NCI-H1436 (cell line): ENCODE data around the gene RBBP4.

Source experiments
- DNase-seq: peaks from one replicate; lab custom pipeline; 2025; lab: John Stamatoyannopoulos, UW

The RBBP4 gene

DNA sequence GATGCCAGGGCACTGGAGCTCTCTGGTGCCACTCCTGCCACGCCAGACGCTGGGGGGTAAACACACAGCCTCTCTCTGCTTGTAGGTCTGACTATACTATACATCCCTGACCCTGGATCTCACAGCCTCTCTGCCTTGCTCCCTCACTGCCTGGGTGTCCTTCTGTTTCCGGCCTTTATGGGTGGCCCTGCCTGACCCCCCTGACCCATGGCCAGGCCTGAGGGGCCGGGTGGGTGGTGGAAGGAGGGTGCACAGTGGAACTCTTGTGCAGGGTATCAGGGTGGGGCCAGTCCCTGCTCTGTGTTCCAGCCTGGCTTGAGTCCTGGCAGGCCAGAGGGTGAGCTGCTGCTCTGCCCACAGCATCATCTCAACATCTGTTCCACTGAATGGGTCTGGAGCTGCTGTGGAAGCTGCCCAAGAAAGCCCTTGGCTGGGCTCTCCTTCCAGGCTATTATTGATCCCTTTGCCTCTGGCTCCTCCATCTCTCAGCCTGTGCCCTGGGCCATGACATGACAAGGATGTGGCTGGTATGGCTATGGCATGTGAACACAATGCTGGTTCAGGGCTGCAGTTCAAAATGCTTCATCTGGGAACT is 68.8 kb downstream of the RBBP4 start:
- no peak for DNase-seq

DNA sequence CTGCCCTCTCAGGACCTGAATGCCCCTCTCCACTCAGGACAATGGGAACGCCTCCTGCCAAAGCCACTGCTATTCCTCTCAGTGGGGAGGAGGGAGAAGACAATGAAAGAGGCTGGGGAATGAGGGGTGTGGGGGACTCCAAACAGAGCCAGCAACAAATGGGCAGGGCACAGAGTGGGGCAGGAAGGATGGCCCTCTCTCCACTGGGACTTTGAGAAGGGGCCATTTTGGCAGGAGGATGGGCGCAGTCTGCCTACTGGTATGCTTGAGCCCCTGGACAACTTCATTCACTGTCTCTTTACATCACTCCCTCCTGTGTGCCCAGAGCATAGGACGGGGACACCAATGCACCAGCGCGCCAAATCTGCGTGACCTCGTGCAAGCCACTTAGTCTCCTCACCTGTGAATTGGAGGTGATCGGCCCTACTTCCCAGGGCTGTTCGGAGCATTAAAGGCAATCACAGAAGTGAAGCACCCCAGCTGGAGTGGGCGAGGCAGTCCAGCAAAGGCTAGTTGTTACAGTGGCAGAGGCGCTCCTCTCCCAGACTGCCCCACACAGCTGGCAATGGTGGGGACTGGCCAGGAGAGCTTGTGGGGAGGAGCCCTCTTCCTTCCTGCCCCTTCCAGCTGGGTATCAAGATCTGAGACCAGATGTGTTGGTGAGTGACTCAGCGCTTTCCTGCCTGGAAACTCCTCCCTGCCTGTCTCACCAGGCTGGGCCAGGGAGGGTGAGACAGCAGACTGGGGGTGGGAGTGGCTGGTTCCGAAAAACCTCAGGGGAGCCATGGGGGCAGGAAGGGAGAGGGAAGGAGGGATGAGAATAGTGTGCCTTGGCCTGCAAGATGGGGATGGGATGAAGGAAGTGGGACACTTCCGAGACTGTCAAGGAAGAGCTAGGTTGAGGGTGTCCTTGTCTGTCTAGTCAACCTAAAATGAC is 73.9 kb downstream of the RBBP4 start:
- DNase-seq = no peak

DNA sequence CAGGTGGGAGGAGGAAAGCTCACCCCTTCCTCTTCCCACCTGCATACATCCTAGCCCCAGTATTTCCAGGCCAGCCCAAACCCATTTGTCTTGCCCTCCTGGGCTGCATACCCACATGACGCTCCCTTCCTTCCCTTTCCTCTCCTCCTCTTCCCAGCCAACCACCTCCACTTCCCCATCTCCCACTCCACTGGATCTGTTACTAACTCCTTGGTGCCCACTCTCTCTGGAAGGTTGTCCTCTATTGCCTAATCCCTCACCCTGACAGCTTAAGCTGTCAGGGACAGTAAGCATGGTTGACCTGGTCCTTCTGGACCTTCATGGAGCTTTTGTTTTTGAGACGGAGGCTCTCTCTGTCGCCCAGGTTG is 74.6 kb downstream of the RBBP4 start:
- DNase-seq = no peak

DNA sequence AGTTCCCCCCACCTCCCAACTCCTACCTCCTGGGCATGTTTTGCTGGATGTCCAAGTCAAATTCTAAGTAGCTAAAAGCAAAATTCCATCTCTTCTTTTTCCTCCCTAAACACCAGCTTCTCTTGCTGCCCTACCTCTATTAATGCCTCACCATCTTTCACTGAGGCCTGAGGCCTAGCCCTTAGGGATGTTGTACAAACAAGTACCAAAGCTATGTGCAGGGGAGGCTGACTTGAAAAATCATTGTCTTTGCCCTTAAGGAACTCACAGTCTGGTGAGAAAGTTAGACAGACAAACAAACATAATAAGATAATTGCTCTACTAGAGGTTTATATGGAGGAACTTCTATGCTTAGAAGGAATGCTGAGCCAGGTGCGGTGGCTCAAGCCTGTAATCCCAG is 76.9 kb downstream of the RBBP4 start:
- no peak for DNase-seq

DNA sequence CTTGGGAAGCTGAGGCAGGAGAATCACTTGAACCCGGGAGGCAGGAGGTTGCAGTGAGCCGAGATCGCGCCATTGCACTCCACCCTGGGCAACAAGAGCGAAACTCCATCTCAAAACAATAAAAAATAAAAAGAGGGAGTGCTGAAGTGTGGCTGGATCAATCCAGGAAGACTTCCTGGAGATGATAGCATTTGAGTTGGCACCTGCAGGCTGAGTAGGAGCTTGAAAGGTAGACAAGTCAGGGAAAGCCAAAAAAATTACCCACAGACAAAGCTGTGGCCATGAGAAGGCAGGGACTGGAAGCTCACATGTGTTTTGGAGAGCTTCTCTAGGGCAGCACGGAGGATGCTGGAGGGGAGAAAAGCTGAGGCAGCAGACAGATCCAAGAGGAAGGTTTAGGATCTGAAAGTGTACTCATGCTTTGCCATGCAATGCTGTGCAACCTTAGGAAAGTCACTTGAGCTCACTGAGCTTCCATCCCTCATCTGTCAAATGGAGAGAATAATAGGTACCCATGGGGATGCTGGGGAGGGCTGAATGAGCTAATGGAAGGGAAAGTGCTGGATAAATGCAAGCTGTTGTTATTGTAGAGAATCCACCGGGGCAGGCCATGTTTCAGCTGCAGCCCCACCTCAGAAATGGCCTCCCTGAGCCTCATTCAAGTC is 77.5 kb downstream of the RBBP4 start:
- DNase-seq = no peak

DNA sequence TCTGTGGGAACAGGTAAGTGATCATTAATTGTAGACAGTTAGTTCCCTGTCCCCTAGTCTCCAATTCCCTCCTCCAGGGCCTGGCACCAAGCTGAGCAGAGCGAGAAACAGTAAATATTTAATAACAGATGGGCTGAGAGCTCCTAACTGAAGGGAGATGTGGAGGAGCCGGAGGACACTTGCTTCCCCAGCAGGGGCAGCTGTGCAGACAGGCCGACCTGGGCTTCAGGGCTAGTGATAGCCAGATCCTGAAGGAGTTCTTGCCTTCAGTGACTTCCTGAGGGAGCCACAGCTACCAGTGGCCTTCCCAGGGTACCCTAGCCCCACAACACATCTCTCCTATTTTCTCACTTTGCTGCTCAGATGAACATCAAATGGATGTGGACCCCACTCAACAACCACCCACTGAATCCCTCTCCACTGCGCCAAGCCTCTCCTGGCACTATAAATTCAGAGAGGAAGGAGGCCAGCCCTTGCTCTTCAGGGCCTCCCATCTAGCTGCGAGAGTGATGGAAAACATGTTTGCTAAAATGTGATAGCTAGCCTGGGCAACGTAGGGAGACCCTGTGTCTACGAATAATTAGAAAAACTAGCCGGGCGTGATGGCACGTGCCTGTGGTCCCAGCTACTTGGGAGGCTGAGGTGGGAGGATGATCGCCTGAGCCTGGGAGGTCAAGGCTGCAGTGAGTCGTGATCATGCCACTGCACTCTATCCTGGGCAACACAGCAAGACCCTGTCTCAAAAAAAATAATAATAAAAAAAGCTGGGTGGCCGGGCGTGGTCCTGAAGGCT is 78.4 kb downstream of the RBBP4 start:
- no peak for DNase-seq

DNA sequence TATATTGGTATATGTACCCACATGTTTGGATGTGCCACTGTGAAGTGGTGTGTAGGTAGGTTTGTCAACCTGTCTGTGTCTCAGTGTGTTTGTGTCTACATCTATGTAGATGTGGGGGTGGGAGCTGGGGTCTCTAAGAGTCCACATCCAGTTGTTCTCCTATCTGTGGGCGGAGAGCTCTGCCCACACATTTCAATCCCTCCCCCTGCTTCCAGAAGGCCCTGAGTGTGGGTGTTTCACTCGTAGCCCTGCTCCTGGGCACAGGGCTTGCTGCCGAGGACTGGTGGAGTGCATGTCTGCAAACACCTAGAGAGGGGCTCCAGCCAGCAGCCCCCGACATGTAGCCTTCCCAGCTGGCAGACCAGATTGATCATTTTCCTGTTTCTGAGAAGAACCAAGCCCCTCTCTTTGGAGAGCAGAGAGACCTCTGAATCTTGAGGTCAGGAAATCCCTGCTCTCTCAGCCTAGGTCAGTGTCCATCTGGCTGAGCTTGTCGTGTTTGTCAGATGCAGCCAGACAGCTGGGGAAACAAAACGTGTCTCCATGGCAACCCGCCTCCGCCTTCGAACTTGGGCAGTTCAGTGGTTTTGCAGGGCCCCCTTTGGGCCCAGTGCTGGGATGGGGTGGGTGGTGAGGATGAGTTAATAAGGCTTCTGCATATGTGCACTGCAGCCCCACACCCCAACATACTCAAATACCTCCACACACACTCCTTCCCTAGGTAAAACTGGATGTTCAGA is 82.7 kb downstream of the RBBP4 start:
- DNase-seq = no peak
